CD14-positive monocyte (primary cell): ENCODE results near the gene CEACAM16. TPM values are rescaled to one million over a fixed set of nuclear protein-coding genes. Genes with fewer than 3 reads are reported as not detected.
A peak's percentile ranks its signal among the peaks of the same experiment; 100 is the strongest.

Experiments
- DNase-seq, 3 donors: peaks; one replicate each; pipeline ENCODE4 v3.0.0-alpha.2; 2011 to 2022
- H2AFZ ChIP-seq: 2 replicates; pipeline ENCODE4 v1.6.0; 2012; ENCODE audit warnings: mild to moderate bottlenecking, low read depth, low read length, inconsistent platforms; ENCODE audit not compliant: insufficient read depth, poor library complexity, severe bottlenecking
- H3K27ac ChIP-seq, 2 donors: 1 replicate in 1 of 2; 2 replicates in 1 of 2; pipeline ENCODE4 v1.5.1; 2012 to 2013; ENCODE audit warnings: low read length in 2 of 2, control low read depth in 1 of 2, inconsistent platforms in 1 of 2, low read depth in 1 of 2, mild to moderate bottlenecking in 1 of 2
- H3K27me3 ChIP-seq, 2 donors: one replicate each; pipeline versions ENCODE4 v1.6.0 to v1.6.1; 2011 to 2013; ENCODE audit warnings: low read length in 2 of 2; ENCODE audit not compliant: control insufficient read depth in 2 of 2, insufficient read depth in 2 of 2
- H3K36me3 ChIP-seq, 2 donors: replicated peaks in 1 of 2; 1 replicate in 1 of 2; 2 replicates in 1 of 2; pipeline versions ENCODE4 v1.5.1 to v1.6.1; 2012 to 2013; ENCODE audit warnings: low read length in 2 of 2, control low read depth in 1 of 2, inconsistent platforms in 1 of 2, mild to moderate bottlenecking in 1 of 2; ENCODE audit not compliant: insufficient read depth in 2 of 2, control insufficient read depth in 1 of 2
- H3K4me1 ChIP-seq, 2 donors: 1 replicate in 1 of 2; 2 replicates in 1 of 2; pipeline versions ENCODE4 v1.5.1 to v1.6.1; 2012 to 2013; ENCODE audit warnings: low read length in 2 of 2, control low read depth in 1 of 2, inconsistent platforms in 1 of 2, mild to moderate bottlenecking in 1 of 2, moderate library complexity in 1 of 2; ENCODE audit not compliant: insufficient read depth in 2 of 2, control insufficient read depth in 1 of 2
- H3K4me2 ChIP-seq: replicated peaks from 2 replicates; pipeline ENCODE3; 2012; ENCODE audit warnings: low read length, moderate library complexity, mild to moderate bottlenecking; ENCODE audit not compliant: poor library complexity, severe bottlenecking; ENCODE audit errors: extremely low read depth
- H3K4me3 ChIP-seq, 3 experiments: fragments of 200-600 bp in 1 of 3; sonication (generic) in 1 of 3; replicated peaks in 1 of 3; 1 replicate in 2 of 3; 2 replicates in 1 of 3; pipeline ENCODE4 v1.5.1; 2011 to 2013; ENCODE audit warnings: low read length in 3 of 3, mild to moderate bottlenecking in 3 of 3, control low read depth in 2 of 3, low read depth in 2 of 3, inconsistent platforms in 1 of 3, moderate library complexity in 1 of 3
- H3K79me2 ChIP-seq: 2 replicates; pipeline ENCODE4 v1.6.0; 2012; ENCODE audit warnings: mild to moderate bottlenecking, control low read depth, inconsistent platforms, low read length, moderate library complexity; ENCODE audit not compliant: insufficient read depth
- H3K9ac ChIP-seq: 2 replicates; pipeline ENCODE4 v1.6.0; 2017; ENCODE audit warnings: low read length, mild to moderate bottlenecking; ENCODE audit not compliant: insufficient read depth, poor library complexity, severe bottlenecking
- H3K9me3 ChIP-seq, 2 donors: replicated peaks in 1 of 2; 1 replicate in 1 of 2; 2 replicates in 1 of 2; pipeline versions ENCODE4 v1.5.1 to v1.6.1; 2012 to 2013; ENCODE audit warnings: low read length in 2 of 2, control low read depth in 1 of 2; ENCODE audit not compliant: control insufficient read depth in 1 of 2, insufficient read depth in 1 of 2
- H4K20me1 ChIP-seq: 2 replicates; pipeline ENCODE4 v1.6.0; 2012; ENCODE audit warnings: mild to moderate bottlenecking, low read length, control low read depth, moderate library complexity; ENCODE audit not compliant: insufficient read depth
- H3K27ac Mint-ChIP-seq, 7 donors: one replicate each; pipeline ENCODE4 v1.8.0; 2020; ENCODE audit warnings: mild to moderate bottlenecking in 7 of 7, mixed read lengths in 7 of 7, moderate library complexity in 6 of 7, inconsistent platforms in 2 of 7
- H3K27me3 Mint-ChIP-seq, 3 donors: one replicate each; pipeline ENCODE4 v1.8.0; 2021 to 2022; ENCODE audit warnings: low read depth in 3 of 3, mild to moderate bottlenecking in 3 of 3, mixed read lengths in 3 of 3, moderate library complexity in 3 of 3, inconsistent platforms in 1 of 3
- H3K36me3 Mint-ChIP-seq, 2 donors: one replicate each; pipeline ENCODE4 v1.8.0; 2020; ENCODE audit warnings: mixed read lengths in 2 of 2, inconsistent platforms in 1 of 2, mild to moderate bottlenecking in 1 of 2
- H3K4me1 Mint-ChIP-seq: one replicate; pipeline ENCODE4 v1.8.0; 2020; ENCODE audit warnings: mild to moderate bottlenecking, mixed read lengths
- H3K4me3 Mint-ChIP-seq, 2 donors: one replicate each; pipeline ENCODE4 v1.8.0; 2020; ENCODE audit warnings: mild to moderate bottlenecking in 2 of 2, mixed read lengths in 2 of 2, moderate library complexity in 1 of 2
- H3K9me3 Mint-ChIP-seq, 7 donors: one replicate each; pipeline ENCODE4 v1.8.0; 2020 to 2022; ENCODE audit warnings: mixed read lengths in 7 of 7, mild to moderate bottlenecking in 6 of 7, moderate library complexity in 6 of 7, inconsistent platforms in 2 of 7
- WGBS: methylation state at CpG from one replicate; pipeline ENCODE4 v1.1.5; 2013; ENCODE audit warnings: missing lambda C conversion rate; ENCODE audit not compliant: insufficient coverage; 5-methylcytosine and 5-hydroxymethylcytosine counted together
- intact Hi-C, 2 donors: fragments of 100-400 bp; cut with micrococcal nuclease; formaldehyde crosslinking; loops; one replicate each; pipeline versions ENCODE4 v1.15.0 to v1.15.1; 2023
- polyA plus RNA-seq, 3 donors: library from polyadenylated mRNA; depleted of rRNA in 1 of 3; unstranded in 2 of 3; stranded (reverse) in 1 of 3; fragments of 300-500 nt in 2 of 3; fragments of >200 nt in 1 of 3; fragmentation: Illumina TruSeq in 2 of 3; gene quantifications; 1 replicate in 2 of 3; 2 replicates in 1 of 3; pipeline ENCODE4 v1.2.3, GENCODE V29; 2012 to 2021
- TF ChIP-seq, protein P1 (sequence below): fragments of 200-600 bp; IDR thresholded peaks from one replicate; pipeline ENCODE4 v1.8.0; 2022; ENCODE audit warnings: antibody characterized with exemption, mild to moderate bottlenecking

The CEACAM16 gene
- polyA plus RNA-seq, 3 donors: not detected

GRCh38 chr19:44673510-44673909, 25.4 kb upstream of the CEACAM16 start:
- 100% methylated on average over 2 of the region's 4 CpGs for WGBS
- Mint-ChIP-seq H3K27me3 (peaks cover 2 to 8% (median 7%) of the 10 kb centered on the region in 3 donors), H3K27ac (no peak overlapping the region), H3K36me3 (no peaks in the 10 kb centered on the region), H3K9me3 (peaks cover 0 to 4% (median 0%) of the 10 kb centered on the region in 7 donors), H3K4me3 (no peak overlapping the region), H3K4me1 (peaks cover 7% of the 10 kb centered on the region)
- Histone ChIP-seq H4K20me1 (no peaks in the 10 kb centered on the region), H3K4me1 (peaks cover 6 to 13% of the 10 kb centered on the region in 2 donors), H3K4me3 (no peak overlapping the region), H3K36me3 (no peaks in the 10 kb centered on the region), H3K4me2 (no peak overlapping the region), H3K27me3 (no peaks in the 10 kb centered on the region), H3K79me2 (no peaks in the 10 kb centered on the region), H2AFZ (no peak overlapping the region), H3K9ac (no peak overlapping the region), H3K9me3 (no peaks in the 10 kb centered on the region), H3K27ac (no peak overlapping the region)
- TF ChIP-seq, protein P1, sequence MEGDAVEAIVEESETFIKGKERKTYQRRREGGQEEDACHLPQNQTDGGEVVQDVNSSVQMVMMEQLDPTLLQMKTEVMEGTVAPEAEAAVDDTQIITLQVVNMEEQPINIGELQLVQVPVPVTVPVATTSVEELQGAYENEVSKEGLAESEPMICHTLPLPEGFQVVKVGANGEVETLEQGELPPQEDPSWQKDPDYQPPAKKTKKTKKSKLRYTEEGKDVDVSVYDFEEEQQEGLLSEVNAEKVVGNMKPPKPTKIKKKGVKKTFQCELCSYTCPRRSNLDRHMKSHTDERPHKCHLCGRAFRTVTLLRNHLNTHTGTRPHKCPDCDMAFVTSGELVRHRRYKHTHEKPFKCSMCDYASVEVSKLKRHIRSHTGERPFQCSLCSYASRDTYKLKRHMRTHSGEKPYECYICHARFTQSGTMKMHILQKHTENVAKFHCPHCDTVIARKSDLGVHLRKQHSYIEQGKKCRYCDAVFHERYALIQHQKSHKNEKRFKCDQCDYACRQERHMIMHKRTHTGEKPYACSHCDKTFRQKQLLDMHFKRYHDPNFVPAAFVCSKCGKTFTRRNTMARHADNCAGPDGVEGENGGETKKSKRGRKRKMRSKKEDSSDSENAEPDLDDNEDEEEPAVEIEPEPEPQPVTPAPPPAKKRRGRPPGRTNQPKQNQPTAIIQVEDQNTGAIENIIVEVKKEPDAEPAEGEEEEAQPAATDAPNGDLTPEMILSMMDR: no peak
- intact Hi-C loops: no loop called here
- no peak for DNase-seq

DNA sequence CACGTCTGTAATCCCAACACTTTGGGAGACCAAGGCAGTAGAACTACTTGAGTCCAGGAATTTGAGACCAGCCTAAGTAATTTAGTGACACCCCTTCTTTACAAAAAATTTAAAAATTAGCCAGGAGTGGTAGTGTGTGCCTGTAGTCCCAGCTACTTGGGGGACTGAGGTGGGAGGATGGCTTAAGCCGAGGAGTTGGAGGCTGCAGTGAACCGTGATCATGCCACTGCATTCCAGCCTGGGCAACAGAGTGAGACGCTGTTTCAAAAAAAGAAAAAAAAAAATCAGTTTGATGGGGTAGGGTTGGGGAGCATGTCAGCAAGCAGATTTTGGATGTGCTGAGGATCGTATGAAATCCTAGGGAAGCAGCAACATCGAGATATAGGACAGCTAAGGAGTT, 23.4 kb upstream of the CEACAM16 start:
- H3K4me3 ChIP-seq: no peak overlapping the region
- TF ChIP-seq, protein P1: no peak
- H3K4me1 Mint-ChIP-seq: peaks cover 7% of the 10 kb centered on the region
- no peak overlapping the region for H3K9ac ChIP-seq
- H3K4me1 ChIP-seq: peaks cover 6 to 13% of the 10 kb centered on the region in 2 donors
- WGBS: 96% methylated on average over 6 of the region's 6 CpGs
- peaks cover 0 to 8% (median 5%) of the 10 kb centered on the region in 3 donors for H3K27me3 Mint-ChIP-seq
- no peaks in the 10 kb centered on the region for H3K27me3 ChIP-seq
- H2AFZ ChIP-seq: no peak overlapping the region
- H3K9me3 Mint-ChIP-seq: peaks cover 0 to 4% (median 0%) of the 10 kb centered on the region in 7 donors
- peaks cover 0 to 3% of the 10 kb centered on the region in 2 donors for H3K36me3 Mint-ChIP-seq
- H3K79me2 ChIP-seq: no peaks in the 10 kb centered on the region
- no peak overlapping the region for H3K4me2 ChIP-seq
- H3K36me3 ChIP-seq: no peaks in the 10 kb centered on the region
- no peaks in the 10 kb centered on the region for H4K20me1 ChIP-seq
- peak overlapping the region in 1 of 7 donors; percentile 66 for H3K27ac Mint-ChIP-seq
- no peaks in the 10 kb centered on the region for H3K9me3 ChIP-seq
- H3K4me3 Mint-ChIP-seq: no peak overlapping the region
- H3K27ac ChIP-seq: no peak overlapping the region
- intact Hi-C loops: no loop called here
- DNase-seq: no peak
